ENCODE data around the gene ITPKC. TPM values are rescaled to one million over a fixed set of nuclear protein-coding genes. Genes with fewer than 3 reads are reported as not detected.

ITPKC gene
- total and polyA plus RNA-seq, 9 of the 15 experiments (the other 6 are each of a cell fraction or from before 2014, with no cell fraction given) = 0.08 to 9.3 (median 5.8) TPM

DNA sequence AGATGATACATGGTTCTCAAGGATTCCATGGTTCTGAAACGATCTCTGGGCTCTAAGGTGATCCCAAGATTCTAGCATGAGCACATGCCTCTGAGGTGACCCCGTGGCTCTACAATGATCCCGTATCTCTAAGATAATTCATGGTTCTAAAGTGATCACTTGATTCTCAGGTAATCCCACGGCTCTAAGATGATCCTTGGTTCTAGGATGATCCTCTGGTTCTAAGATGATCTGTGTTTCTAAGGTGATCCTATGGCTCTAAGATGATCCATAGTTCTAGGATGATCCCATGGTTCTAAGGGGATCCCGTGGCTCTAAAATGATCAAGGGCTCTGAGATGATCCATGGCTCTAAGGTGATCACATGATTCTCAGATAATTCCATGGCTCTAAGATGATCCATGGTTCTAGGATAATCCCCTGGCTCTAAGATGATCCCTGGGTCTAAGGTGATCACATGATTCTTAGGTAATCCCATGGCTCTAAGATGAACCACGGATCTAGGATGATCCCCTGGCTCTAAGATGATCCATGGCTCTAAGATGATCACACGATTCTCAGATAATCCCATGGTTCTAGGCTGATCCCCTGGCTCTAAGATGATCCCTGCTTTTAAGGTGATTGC, 47.8 kb upstream of the ITPKC start (continued):
- TF ChIP-seq ZBED1 (IDR thresholded peaks at IDR 0.05) = no peak
- no peak for TF ChIP-seq ZNF57 (CRISPR knock-in tag; IDR thresholded peaks at IDR 0.05)
- TF ChIP-seq RFX1 (IDR thresholded peaks at IDR 0.05) = no peak
- no peak for TF ChIP-seq ZNF644 (tag; IDR thresholded peaks at IDR 0.05; ENCODE audit: low read depth)
- TF ChIP-seq NRF1 (conservative IDR thresholded peaks at IDR 0.05 in 1 of 2, IDR thresholded peaks at IDR 0.05 in 1 of 2) = no peak
- TF ChIP-seq SIN3B (IDR thresholded peaks at IDR 0.05; ENCODE audit: low read depth) = no peak
- peak; percentile 52; the same call in 1 of the 2 replicates for TF ChIP-seq CC2D1A (IDR thresholded peaks at IDR 0.05)
- TF ChIP-seq, protein P1, sequence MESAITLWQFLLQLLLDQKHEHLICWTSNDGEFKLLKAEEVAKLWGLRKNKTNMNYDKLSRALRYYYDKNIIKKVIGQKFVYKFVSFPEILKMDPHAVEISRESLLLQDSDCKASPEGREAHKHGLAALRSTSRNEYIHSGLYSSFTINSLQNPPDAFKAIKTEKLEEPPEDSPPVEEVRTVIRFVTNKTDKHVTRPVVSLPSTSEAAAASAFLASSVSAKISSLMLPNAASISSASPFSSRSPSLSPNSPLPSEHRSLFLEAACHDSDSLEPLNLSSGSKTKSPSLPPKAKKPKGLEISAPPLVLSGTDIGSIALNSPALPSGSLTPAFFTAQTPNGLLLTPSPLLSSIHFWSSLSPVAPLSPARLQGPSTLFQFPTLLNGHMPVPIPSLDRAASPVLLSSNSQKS (CRISPR knock-in tag; IDR thresholded peaks at IDR 0.05) = no peak
- TF ChIP-seq, protein P2, sequence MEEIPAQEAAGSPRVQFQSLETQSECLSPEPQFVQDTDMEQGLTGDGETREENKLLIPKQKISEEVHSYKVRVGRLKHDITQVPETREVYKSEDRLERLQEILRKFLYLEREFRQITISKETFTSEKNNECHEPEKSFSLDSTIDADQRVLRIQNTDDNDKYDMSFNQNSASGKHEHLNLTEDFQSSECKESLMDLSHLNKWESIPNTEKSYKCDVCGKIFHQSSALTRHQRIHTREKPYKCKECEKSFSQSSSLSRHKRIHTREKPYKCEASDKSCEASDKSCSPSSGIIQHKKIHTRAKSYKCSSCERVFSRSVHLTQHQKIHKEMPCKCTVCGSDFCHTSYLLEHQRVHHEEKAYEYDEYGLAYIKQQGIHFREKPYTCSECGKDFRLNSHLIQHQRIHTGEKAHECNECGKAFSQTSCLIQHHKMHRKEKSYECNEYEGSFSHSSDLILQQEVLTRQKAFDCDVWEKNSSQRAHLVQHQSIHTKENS (CRISPR knock-in tag; IDR thresholded peaks at IDR 0.05) = no peak
- TF ChIP-seq NCOA6 (IDR thresholded peaks at IDR 0.05) = no peak
- TF ChIP-seq SMAD1 (IDR thresholded peaks at IDR 0.05; ENCODE audit: low read depth, low read length, partially characterized antibody) = no peak
- no peak for TF ChIP-seq MED1 (CRISPR knock-in tag; IDR thresholded peaks at IDR 0.05; ENCODE audit: borderline replicate concordance)
- no peak for TF ChIP-seq ZNF592 (IDR thresholded peaks at IDR 0.05)
- TF ChIP-seq KHSRP (IDR thresholded peaks at IDR 0.05) = no peak
- TF ChIP-seq, protein P3, sequence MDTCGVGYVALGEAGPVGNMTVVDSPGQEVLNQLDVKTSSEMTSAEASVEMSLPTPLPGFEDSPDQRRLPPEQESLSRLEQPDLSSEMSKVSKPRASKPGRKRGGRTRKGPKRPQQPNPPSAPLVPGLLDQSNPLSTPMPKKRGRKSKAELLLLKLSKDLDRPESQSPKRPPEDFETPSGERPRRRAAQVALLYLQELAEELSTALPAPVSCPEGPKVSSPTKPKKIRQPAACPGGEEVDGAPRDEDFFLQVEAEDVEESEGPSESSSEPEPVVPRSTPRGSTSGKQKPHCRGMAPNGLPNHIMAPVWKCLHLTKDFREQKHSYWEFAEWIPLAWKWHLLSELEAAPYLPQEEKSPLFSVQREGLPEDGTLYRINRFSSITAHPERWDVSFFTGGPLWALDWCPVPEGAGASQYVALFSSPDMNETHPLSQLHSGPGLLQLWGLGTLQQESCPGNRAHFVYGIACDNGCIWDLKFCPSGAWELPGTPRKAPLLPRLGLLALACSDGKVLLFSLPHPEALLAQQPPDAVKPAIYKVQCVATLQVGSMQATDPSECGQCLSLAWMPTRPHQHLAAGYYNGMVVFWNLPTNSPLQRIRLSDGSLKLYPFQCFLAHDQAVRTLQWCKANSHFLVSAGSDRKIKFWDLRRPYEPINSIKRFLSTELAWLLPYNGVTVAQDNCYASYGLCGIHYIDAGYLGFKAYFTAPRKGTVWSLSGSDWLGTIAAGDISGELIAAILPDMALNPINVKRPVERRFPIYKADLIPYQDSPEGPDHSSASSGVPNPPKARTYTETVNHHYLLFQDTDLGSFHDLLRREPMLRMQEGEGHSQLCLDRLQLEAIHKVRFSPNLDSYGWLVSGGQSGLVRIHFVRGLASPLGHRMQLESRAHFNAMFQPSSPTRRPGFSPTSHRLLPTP (IDR thresholded peaks at IDR 0.05; ENCODE audit: borderline replicate concordance, extremely low read depth, insufficient read length) = no peak
- peak; percentile 23; the same call in 1 of the 2 replicates for TF ChIP-seq ZNF445 (CRISPR knock-in tag; IDR thresholded peaks at IDR 0.05; ENCODE audit: low read depth)
- no peak for TF ChIP-seq SIX5 (IDR thresholded peaks at IDR 0.05; ENCODE audit: borderline replicate concordance in 1 of 2, insufficient read depth in 1 of 2, low read depth in 1 of 2, low read length in 2 of 2)
- no peak for TF ChIP-seq ZBTB1 (CRISPR knock-in tag; IDR thresholded peaks at IDR 0.05; ENCODE audit: borderline replicate concordance, low read depth)
- TF ChIP-seq EHMT2 (IDR thresholded peaks at IDR 0.05) = no peak
- TF ChIP-seq TRIM24 (IDR thresholded peaks at IDR 0.05) = 0 out of 4 replicates have a peak, but pooled peaks of 1 of the 2 experiments have one; percentile 7
